ENCODE results near the gene MYOG.

DNA sequence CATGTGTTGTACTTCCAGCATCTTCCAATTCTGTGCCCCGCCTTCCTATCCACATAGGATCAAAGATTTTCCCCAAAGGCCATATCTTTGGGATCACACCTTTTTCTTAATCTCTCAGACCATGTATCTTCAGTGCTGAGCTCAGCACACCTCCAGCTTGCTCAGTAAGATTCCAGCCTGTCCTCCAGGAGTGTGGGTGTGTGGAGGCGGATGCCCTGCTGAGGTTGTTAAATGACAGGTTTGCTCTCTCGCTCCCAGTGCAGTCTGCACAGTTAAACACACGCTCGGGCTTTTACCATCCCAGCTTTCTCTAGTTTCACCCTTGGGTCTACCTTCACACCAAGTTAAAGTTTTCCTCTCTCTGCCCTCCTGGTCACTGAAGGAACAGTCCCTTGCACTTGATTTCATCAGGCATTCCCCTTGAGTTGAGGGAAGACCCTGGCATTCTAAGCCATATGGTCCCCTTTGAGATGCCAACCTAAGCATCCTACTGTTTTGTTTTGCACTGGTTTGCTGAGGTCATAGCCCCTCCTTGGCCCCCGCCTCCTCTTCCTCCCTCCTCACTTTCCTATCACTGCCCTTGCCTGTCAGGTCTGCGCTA lies 13.7 kb downstream of the MYOG start:
- TF ChIP-seq EP300 (IDR thresholded peaks at IDR 0.05), result no peak
- TF ChIP-seq, protein P1, sequence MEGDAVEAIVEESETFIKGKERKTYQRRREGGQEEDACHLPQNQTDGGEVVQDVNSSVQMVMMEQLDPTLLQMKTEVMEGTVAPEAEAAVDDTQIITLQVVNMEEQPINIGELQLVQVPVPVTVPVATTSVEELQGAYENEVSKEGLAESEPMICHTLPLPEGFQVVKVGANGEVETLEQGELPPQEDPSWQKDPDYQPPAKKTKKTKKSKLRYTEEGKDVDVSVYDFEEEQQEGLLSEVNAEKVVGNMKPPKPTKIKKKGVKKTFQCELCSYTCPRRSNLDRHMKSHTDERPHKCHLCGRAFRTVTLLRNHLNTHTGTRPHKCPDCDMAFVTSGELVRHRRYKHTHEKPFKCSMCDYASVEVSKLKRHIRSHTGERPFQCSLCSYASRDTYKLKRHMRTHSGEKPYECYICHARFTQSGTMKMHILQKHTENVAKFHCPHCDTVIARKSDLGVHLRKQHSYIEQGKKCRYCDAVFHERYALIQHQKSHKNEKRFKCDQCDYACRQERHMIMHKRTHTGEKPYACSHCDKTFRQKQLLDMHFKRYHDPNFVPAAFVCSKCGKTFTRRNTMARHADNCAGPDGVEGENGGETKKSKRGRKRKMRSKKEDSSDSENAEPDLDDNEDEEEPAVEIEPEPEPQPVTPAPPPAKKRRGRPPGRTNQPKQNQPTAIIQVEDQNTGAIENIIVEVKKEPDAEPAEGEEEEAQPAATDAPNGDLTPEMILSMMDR (IDR thresholded peaks at IDR 0.05), result no peak
- no peak for TF ChIP-seq POLR2AphosphoS5 (IDR thresholded peaks at IDR 0.05)
- TF ChIP-seq POLR2A (IDR thresholded peaks at IDR 0.05), result no peak
